ENCODE measurements around the gene TAF12. TPM values are rescaled to one million over a fixed set of nuclear protein-coding genes. Genes with fewer than 3 reads are reported as not detected.
A peak's percentile ranks its signal among the peaks of the same experiment; 100 is the strongest.
"Not testable (repeated sequence)": the region's sequence is repeated elsewhere in the genome, so short reads cannot be mapped to it uniquely, and the experiment has no call there.

TAF12 gene
- total RNA-seq, 4 donors from 2014 or later: 15.4 to 25.4 (median 18.4) TPM

DNA sequence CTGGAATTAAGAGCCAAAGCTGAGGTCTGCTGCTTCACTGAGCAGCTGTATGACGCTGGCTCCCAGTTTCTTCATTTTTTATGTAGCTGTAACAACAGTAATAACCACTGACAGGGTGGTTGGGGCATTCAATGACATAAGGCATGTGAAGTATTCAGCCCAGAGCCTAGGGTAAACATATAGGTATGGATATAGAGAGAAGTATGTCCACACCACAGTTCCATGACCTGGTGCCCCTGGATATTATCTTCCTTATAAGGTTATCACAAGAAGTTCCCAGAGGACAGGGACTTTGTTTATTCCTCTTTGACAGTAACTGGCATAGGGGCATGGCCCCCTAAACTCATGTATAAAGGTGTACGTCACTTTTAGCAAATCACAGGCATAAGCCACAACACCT is 36.1 kb downstream of the TAF12 start:
- no peak overlapping the region for H3K27ac ChIP-seq
- H3K36me3 ChIP-seq: peaks cover 6 to 42% of the 10 kb centered on the region in 2 donors
- H3K27me3 ChIP-seq: no peaks in the 10 kb centered on the region
- no peak overlapping the region for H3K4me3 ChIP-seq (replicated peaks in 1 of 3)
- no peak for TF ChIP-seq POLR2A (IDR thresholded peaks at IDR 0.05)
- TF ChIP-seq, protein P1, sequence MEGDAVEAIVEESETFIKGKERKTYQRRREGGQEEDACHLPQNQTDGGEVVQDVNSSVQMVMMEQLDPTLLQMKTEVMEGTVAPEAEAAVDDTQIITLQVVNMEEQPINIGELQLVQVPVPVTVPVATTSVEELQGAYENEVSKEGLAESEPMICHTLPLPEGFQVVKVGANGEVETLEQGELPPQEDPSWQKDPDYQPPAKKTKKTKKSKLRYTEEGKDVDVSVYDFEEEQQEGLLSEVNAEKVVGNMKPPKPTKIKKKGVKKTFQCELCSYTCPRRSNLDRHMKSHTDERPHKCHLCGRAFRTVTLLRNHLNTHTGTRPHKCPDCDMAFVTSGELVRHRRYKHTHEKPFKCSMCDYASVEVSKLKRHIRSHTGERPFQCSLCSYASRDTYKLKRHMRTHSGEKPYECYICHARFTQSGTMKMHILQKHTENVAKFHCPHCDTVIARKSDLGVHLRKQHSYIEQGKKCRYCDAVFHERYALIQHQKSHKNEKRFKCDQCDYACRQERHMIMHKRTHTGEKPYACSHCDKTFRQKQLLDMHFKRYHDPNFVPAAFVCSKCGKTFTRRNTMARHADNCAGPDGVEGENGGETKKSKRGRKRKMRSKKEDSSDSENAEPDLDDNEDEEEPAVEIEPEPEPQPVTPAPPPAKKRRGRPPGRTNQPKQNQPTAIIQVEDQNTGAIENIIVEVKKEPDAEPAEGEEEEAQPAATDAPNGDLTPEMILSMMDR (IDR thresholded peaks at IDR 0.05): no peak
- H3K4me1 ChIP-seq: no peaks in the 10 kb centered on the region
- WGBS, 2 donors: 85 to 89% methylated on average over 2 of the region's 2 CpGs
- no peaks in the 10 kb centered on the region for H3K9me3 ChIP-seq
- intact Hi-C loops (cut with DNase I): no loop called here
- no peak for DNase-seq

DNA sequence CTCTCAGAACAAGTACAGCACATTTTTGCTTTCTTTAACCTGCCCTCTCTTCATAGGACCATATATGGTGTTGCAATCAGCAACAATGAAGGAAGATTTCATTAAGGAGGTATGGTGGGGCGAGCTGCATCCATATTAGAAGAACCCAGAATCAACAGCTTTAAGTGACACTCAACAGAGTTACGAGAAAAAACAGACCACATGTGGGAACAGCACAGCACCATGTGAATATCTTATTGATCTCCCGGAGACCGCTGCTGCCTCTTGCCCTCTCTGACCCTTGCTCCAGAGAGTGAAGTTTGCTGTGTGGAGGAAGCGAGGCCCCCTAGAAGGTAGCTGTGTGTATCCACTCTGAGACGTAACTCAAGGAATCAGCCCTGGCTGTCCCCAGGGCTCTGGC is 37.9 kb downstream of the TAF12 start:
- H3K4me3 ChIP-seq (replicated peaks in 1 of 3): no peak overlapping the region
- intact Hi-C loops (cut with DNase I): loop anchor here (5.0 kb wide), 2 partner anchors 88 to 248 kb away; no protein-coding TSS in a partner anchor

DNA sequence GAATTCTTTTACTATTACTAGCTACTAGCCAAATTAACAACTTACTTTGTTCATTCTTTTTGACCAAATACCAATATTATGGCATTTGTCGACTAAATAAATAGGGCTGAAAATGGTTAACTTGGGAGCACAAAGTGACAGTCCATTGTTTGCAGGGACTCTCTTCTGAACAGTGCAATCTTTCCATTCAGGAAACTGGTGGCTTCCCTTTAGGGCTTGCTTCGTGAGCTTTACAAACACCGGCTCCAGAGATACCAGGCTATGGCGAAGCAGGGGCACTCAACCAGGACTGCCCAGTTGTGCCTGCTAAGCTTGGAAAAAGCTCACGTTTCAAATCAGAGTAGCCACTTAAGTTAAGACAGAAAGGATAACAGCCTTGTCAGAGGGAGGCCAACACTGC is 38.5 kb downstream of the TAF12 start:
- intact Hi-C loops (cut with DNase I): loop anchor here (5.0 kb wide), 2 partner anchors 87 to 247 kb away; no protein-coding TSS in a partner anchor
- no peak overlapping the region for H3K27ac ChIP-seq
- no peaks in the 10 kb centered on the region for H3K27me3 ChIP-seq
- H3K4me3 ChIP-seq (replicated peaks in 1 of 3): no peak overlapping the region
- H3K36me3 ChIP-seq: peaks cover 6 to 27% of the 10 kb centered on the region in 2 donors
- 70 to 85% methylated on average over 5 of the region's 5 CpGs for WGBS, 2 donors
- DNase-seq: no peak
- TF ChIP-seq, protein P1 (IDR thresholded peaks at IDR 0.05): no peak
- no peak for TF ChIP-seq POLR2A (IDR thresholded peaks at IDR 0.05)
- H3K9me3 ChIP-seq: no peaks in the 10 kb centered on the region
- H3K4me1 ChIP-seq: no peaks in the 10 kb centered on the region

More for the DNA sequence above, 37.9 kb downstream of the TAF12 start:
- H3K27me3 ChIP-seq: no peaks in the 10 kb centered on the region
- DNase-seq: no peak
- WGBS, 2 donors: 93 to 95% methylated on average over 6 of the region's 6 CpGs
- no peaks in the 10 kb centered on the region for H3K4me1 ChIP-seq
- H3K36me3 ChIP-seq: peaks cover 6 to 30% of the 10 kb centered on the region in 2 donors
- no peak for TF ChIP-seq POLR2A (IDR thresholded peaks at IDR 0.05)
- TF ChIP-seq, protein P1 (IDR thresholded peaks at IDR 0.05): no peak
- no peaks in the 10 kb centered on the region for H3K9me3 ChIP-seq
- no peak overlapping the region for H3K27ac ChIP-seq

GRCh38 chr1:28602536-28603439 is 40.1 kb downstream of the TAF12 start:
- H3K9me3 ChIP-seq: no peaks in the 10 kb centered on the region
- intact Hi-C loops (cut with DNase I): loop anchor here (5.0 kb wide), 2 partner anchors 85 to 245 kb away; no protein-coding TSS in a partner anchor
- TF ChIP-seq POLR2A (IDR thresholded peaks at IDR 0.05): no peak
- TF ChIP-seq, protein P1 (IDR thresholded peaks at IDR 0.05): peak in 4 of 6 experiments; percentile 59 to 81 (median 68)
- no peaks in the 10 kb centered on the region for H3K4me1 ChIP-seq
- no peak overlapping the region for H3K27ac ChIP-seq
- H3K27me3 ChIP-seq: no peaks in the 10 kb centered on the region
- peak; percentile 67 to 69 for DNase-seq
- H3K4me3 ChIP-seq (replicated peaks in 1 of 3): no peak overlapping the region
- peaks cover 6 to 25% of the 10 kb centered on the region in 2 donors for H3K36me3 ChIP-seq
- WGBS, 2 donors: 69 to 73% methylated on average over 15 of the region's 15 CpGs

GRCh38 chr1:28601696-28602095 is 41.2 kb downstream of the TAF12 start:
- intact Hi-C loops (cut with DNase I): loop anchor here (5.0 kb wide), 2 partner anchors 84 to 244 kb away; no protein-coding TSS in a partner anchor
- Histone ChIP-seq H3K4me3 (replicated peaks in 1 of 3) (no peak overlapping the region), H3K36me3 (peaks cover 6 to 17% of the 10 kb centered on the region in 2 donors)

DNA sequence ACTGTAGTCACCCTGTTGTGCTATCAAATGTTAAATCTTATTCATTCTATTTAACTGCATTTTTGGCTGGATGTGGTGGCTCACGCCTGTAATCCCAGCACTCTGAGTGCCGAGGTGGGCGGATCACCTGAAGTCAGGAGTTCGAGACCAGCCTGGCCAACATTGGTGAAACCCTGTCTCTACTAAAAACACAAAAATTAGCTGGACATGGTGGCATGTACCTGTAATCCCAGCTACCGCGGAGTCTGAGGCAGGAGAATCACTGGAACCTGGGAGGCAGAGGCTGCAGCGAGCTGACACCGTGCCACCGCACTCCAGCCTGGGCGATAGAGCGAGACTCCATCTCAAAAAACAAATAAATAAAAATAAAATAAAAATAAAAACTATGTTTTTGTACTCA is 46.6 kb downstream of the TAF12 start:
- WGBS, 2 donors: 95 to 98% methylated on average over 11 of the region's 11 CpGs
- H3K27ac ChIP-seq; intact Hi-C loops (cut with DNase I); H3K4me1 ChIP-seq; H3K9me3 ChIP-seq; DNase-seq; H3K27me3 ChIP-seq; H3K36me3 ChIP-seq; H3K4me3 ChIP-seq (replicated peaks in 1 of 3): not testable (repeated sequence)

More at GRCh38 chr1:28601696-28602095, 41.2 kb downstream of the TAF12 start:
- Histone ChIP-seq H3K27me3 (no peaks in the 10 kb centered on the region), H3K27ac (no peak overlapping the region), H3K9me3 (no peaks in the 10 kb centered on the region), H3K4me1 (no peaks in the 10 kb centered on the region)
- TF ChIP-seq POLR2A (IDR thresholded peaks at IDR 0.05): no peak
- TF ChIP-seq, protein P1 (IDR thresholded peaks at IDR 0.05): no peak
- 66 to 84% methylated on average over 3 of the region's 3 CpGs for WGBS, 2 donors
- no peak for DNase-seq
